Neuronal stem cell (in vitro differentiated cells): ENCODE measurements around the gene GADD45B.
A peak's percentile ranks its signal among the peaks of the same experiment; 100 is the strongest.

ENCODE experiments used
- DNase-seq: peaks from one replicate; pipeline ENCODE4 v3.0.0-alpha.2; 2013; ENCODE audit warnings: low spot score
- H2AFZ ChIP-seq: one replicate; pipeline ENCODE4 v1.6.1; 2013; ENCODE audit warnings: mild to moderate bottlenecking, low read length, inconsistent platforms
- H2AK5ac ChIP-seq: 2 replicates; pipeline ENCODE4 v1.6.1; 2013; ENCODE audit warnings: low read depth, mild to moderate bottlenecking, inconsistent platforms, low read length, moderate library complexity, mixed read lengths
- H2BK120ac ChIP-seq: 2 replicates; pipeline ENCODE4 v1.6.1; 2013; ENCODE audit warnings: low read depth, mild to moderate bottlenecking, inconsistent platforms, low read length, moderate library complexity, mixed read lengths
- H2BK12ac ChIP-seq: one replicate; pipeline ENCODE4 v1.6.1; 2013; ENCODE audit warnings: low read length, inconsistent platforms
- H2BK15ac ChIP-seq: 2 replicates; pipeline ENCODE4 v1.6.1; 2013; ENCODE audit warnings: mild to moderate bottlenecking, low read length, inconsistent platforms, mixed read lengths
- H2BK5ac ChIP-seq: one replicate; pipeline ENCODE4 v1.6.1; 2013; ENCODE audit warnings: inconsistent platforms, mild to moderate bottlenecking, low read length, moderate library complexity
- H3K14ac ChIP-seq: one replicate; pipeline ENCODE4 v1.6.1; 2013; ENCODE audit warnings: low read length, inconsistent platforms
- H3K18ac ChIP-seq: 2 replicates; pipeline ENCODE4 v1.6.1; 2013; ENCODE audit warnings: low read length, inconsistent platforms
- H3K23ac ChIP-seq: 2 replicates; pipeline ENCODE4 v1.6.1; 2013; ENCODE audit warnings: low read depth, mild to moderate bottlenecking, mixed read lengths, low read length, inconsistent platforms; ENCODE audit not compliant: poor library complexity
- H3K27ac ChIP-seq: replicated peaks from 3 replicates; pipeline ENCODE4 v1.5.1; 2013; ENCODE audit warnings: low read length, inconsistent platforms
- H3K27me3 ChIP-seq, 3 experiments: 2 replicates each; pipeline ENCODE4 v1.6.1; 2013; ENCODE audit warnings: low read length in 3 of 3, mild to moderate bottlenecking in 2 of 3, inconsistent platforms in 1 of 3, low read depth in 1 of 3, mixed read lengths in 1 of 3, moderate library complexity in 1 of 3; ENCODE audit not compliant: control insufficient read depth in 3 of 3, insufficient read depth in 3 of 3
- H3K36me3 ChIP-seq, 2 donors: replicated peaks in 1 of 2; 2 replicates each; pipeline ENCODE4 v1.6.1; 2013; ENCODE audit warnings: low read length in 2 of 2; ENCODE audit not compliant: control insufficient read depth in 2 of 2, insufficient read depth in 2 of 2
- H3K4ac ChIP-seq: 2 replicates; pipeline ENCODE4 v1.6.1; 2013; ENCODE audit warnings: inconsistent platforms, mild to moderate bottlenecking, low read length, moderate library complexity
- H3K4me1 ChIP-seq, 2 donors: 1 replicate in 1 of 2; 2 replicates in 1 of 2; pipeline ENCODE4 v1.6.1; 2013; ENCODE audit warnings: low read length in 2 of 2, low read depth in 1 of 2; ENCODE audit not compliant: control insufficient read depth in 2 of 2, insufficient read depth in 1 of 2
- H3K4me2 ChIP-seq: one replicate; pipeline ENCODE4 v1.6.1; 2013; ENCODE audit warnings: mild to moderate bottlenecking, low read length, inconsistent platforms; ENCODE audit not compliant: insufficient read depth, poor library complexity, severe bottlenecking
- H3K4me3 ChIP-seq, 2 donors: 2 replicates each; pipeline ENCODE4 v1.5.1; 2013; ENCODE audit warnings: low read length in 2 of 2, mild to moderate bottlenecking in 2 of 2, inconsistent platforms in 1 of 2, moderate library complexity in 1 of 2
- H3K79me1 ChIP-seq: one replicate; pipeline ENCODE4 v1.6.1; 2013; ENCODE audit warnings: low read depth, mild to moderate bottlenecking, inconsistent platforms, low read length, moderate library complexity
- H3K9ac ChIP-seq: one replicate; pipeline ENCODE4 v1.6.1; 2013; ENCODE audit warnings: mild to moderate bottlenecking, low read depth, low read length, inconsistent platforms; ENCODE audit not compliant: poor library complexity
- H3K9me3 ChIP-seq, 2 donors: replicated peaks in 1 of 2; 2 replicates each; pipeline versions ENCODE3 to v1.6.1; 2013; ENCODE audit warnings: low read length in 2 of 2, mild to moderate bottlenecking in 2 of 2, inconsistent platforms in 1 of 2, low read depth in 1 of 2, mixed read lengths in 1 of 2, moderate library complexity in 1 of 2; ENCODE audit not compliant: control insufficient read depth in 2 of 2, insufficient read depth in 1 of 2
- H4K8ac ChIP-seq: one replicate; pipeline ENCODE4 v1.6.1; 2013; ENCODE audit warnings: low read depth, mild to moderate bottlenecking, inconsistent platforms, low read length, moderate library complexity
- H4K91ac ChIP-seq: one replicate; pipeline ENCODE4 v1.6.1; 2013; ENCODE audit warnings: low read length, low read depth, mild to moderate bottlenecking, inconsistent platforms; ENCODE audit not compliant: poor library complexity
- WGBS, 2 donors: extraction: QIAGEN DNeasy Blood & Tissue Kit; methylation state at CpG; one replicate each; pipeline ENCODE4 v1.1.7; 2013; ENCODE audit warnings: missing lambda C conversion rate in 2 of 2, mixed read lengths in 1 of 2; ENCODE audit not compliant: insufficient read length in 2 of 2, insufficient replicate concordance in 1 of 2; ENCODE audit errors: extremely low coverage in 2 of 2; 5-methylcytosine and 5-hydroxymethylcytosine counted together

Gene GADD45B

GRCh38 chr19:2440515-2440914, 35.4 kb upstream of the GADD45B start:
- no peak overlapping the region for H4K91ac ChIP-seq
- no peak overlapping the region for H3K4me2 ChIP-seq
- peaks cover 48% of the 10 kb centered on the region for H3K79me1 ChIP-seq
- H3K18ac ChIP-seq: no peak overlapping the region
- no peak overlapping the region for H2BK120ac ChIP-seq
- H3K36me3 ChIP-seq: peaks cover 56 to 78% of the 10 kb centered on the region in 2 donors
- H3K23ac ChIP-seq: no peak overlapping the region
- H2BK15ac ChIP-seq: no peak overlapping the region
- H3K4me1 ChIP-seq: no peaks in the 10 kb centered on the region
- H3K9ac ChIP-seq: no peak overlapping the region
- no peak overlapping the region for H2AFZ ChIP-seq
- WGBS, 2 donors: 100% methylated on average over 1 of the region's 1 CpG; no CpG with 5 or more reads in 1 of the 2 donors
- no peak for DNase-seq
- H2BK12ac ChIP-seq: no peak overlapping the region
- H3K9me3 ChIP-seq: no peaks in the 10 kb centered on the region
- no peak overlapping the region for H4K8ac ChIP-seq
- no peak overlapping the region for H3K27ac ChIP-seq
- no peak overlapping the region for H3K4ac ChIP-seq
- H3K27me3 ChIP-seq: no peaks in the 10 kb centered on the region
- H2BK5ac ChIP-seq: no peak overlapping the region
- H2AK5ac ChIP-seq: no peak overlapping the region
- H3K4me3 ChIP-seq: no peak overlapping the region
- no peak overlapping the region for H3K14ac ChIP-seq

- H2BK15ac ChIP-seq: no peak overlapping the region
These were observed 34.7 kb upstream of the GADD45B start for GRCh38 chr19:2441096-2441752.

GRCh38 chr19:2443116-2443784, 32.7 kb upstream of the GADD45B start:
- Histone ChIP-seq H3K4ac (no peak overlapping the region), H3K9me3 (no peaks in the 10 kb centered on the region), H3K36me3 (peaks cover 43 to 71% of the 10 kb centered on the region in 2 donors), H2BK120ac (no peak overlapping the region), H3K27ac (no peak overlapping the region), H4K91ac (no peak overlapping the region), H3K4me2 (no peak overlapping the region), H3K27me3 (no peaks in the 10 kb centered on the region), H3K4me1 (peaks cover 0 to 8% of the 10 kb centered on the region in 2 donors), H2BK15ac (no peak overlapping the region), H3K4me3 (no peak overlapping the region), H3K18ac (no peak overlapping the region), H2AK5ac (no peak overlapping the region), H2BK12ac (no peak overlapping the region), H3K9ac (no peak overlapping the region), H3K14ac (no peak overlapping the region), H2BK5ac (no peak overlapping the region), H4K8ac (no peak overlapping the region), H3K79me1 (peaks cover 56% of the 10 kb centered on the region), H2AFZ (no peak overlapping the region), H3K23ac (no peak overlapping the region)
- DNase-seq: no peak
- WGBS, 2 donors: no CpG with 5 or more reads among the region's 22 CpGs

More at GRCh38 chr19:2441096-2441752, 34.7 kb upstream of the GADD45B start:
- H3K27me3 ChIP-seq: no peaks in the 10 kb centered on the region
- H3K18ac ChIP-seq: no peak overlapping the region
- no peak overlapping the region for H2BK120ac ChIP-seq
- WGBS, 2 donors: no CpG with 5 or more reads among the region's 26 CpGs
- H2AFZ ChIP-seq: no peak overlapping the region
- H2BK12ac ChIP-seq: peak overlapping the region; percentile 94
- H3K27ac ChIP-seq: no peak overlapping the region
- H3K14ac ChIP-seq: no peak overlapping the region
- DNase-seq: no peak
- H3K9me3 ChIP-seq: no peaks in the 10 kb centered on the region
- no peaks in the 10 kb centered on the region for H3K4me1 ChIP-seq
- no peak overlapping the region for H2AK5ac ChIP-seq
- H4K91ac ChIP-seq: no peak overlapping the region
- H2BK5ac ChIP-seq: no peak overlapping the region
- H4K8ac ChIP-seq: no peak overlapping the region
- peaks cover 48% of the 10 kb centered on the region for H3K79me1 ChIP-seq
- H3K36me3 ChIP-seq: peaks cover 56 to 76% of the 10 kb centered on the region in 2 donors
- peak overlapping the region; percentile 73 for H3K23ac ChIP-seq
- H3K4ac ChIP-seq: peak overlapping the region; percentile 66
- peak overlapping the region; percentile 2 for H3K4me2 ChIP-seq
- no peak overlapping the region for H3K4me3 ChIP-seq
- peak overlapping the region; percentile 12 for H3K9ac ChIP-seq

- H3K9me3 ChIP-seq: no peaks in the 10 kb centered on the region
- no peak overlapping the region for H3K4ac ChIP-seq
- DNase-seq: no peak
- no peaks in the 10 kb centered on the region for H3K27me3 ChIP-seq
- H2AK5ac ChIP-seq: no peak overlapping the region
- H3K4me1 ChIP-seq: peaks cover 0 to 8% of the 10 kb centered on the region in 2 donors
- no peak overlapping the region for H2BK120ac ChIP-seq
- no peak overlapping the region for H2BK5ac ChIP-seq
- no peak overlapping the region for H2AFZ ChIP-seq
- H3K4me3 ChIP-seq: no peak overlapping the region
- H3K79me1 ChIP-seq: peaks cover 53% of the 10 kb centered on the region
- H3K27ac ChIP-seq: no peak overlapping the region
- H2BK12ac ChIP-seq: no peak overlapping the region
- H3K9ac ChIP-seq: no peak overlapping the region
- no peak overlapping the region for H4K8ac ChIP-seq
- H3K18ac ChIP-seq: no peak overlapping the region
- no peak overlapping the region for H3K14ac ChIP-seq
- peaks cover 39 to 67% of the 10 kb centered on the region in 2 donors for H3K36me3 ChIP-seq
- H2BK15ac ChIP-seq: no peak overlapping the region
- no CpG with 5 or more reads among the region's 17 CpGs for WGBS, 2 donors
- no peak overlapping the region for H3K4me2 ChIP-seq
- no peak overlapping the region for H3K23ac ChIP-seq
- no peak overlapping the region for H4K91ac ChIP-seq
These were observed 32.1 kb upstream of the GADD45B start for GRCh38 chr19:2443785-2444182.
